ENCODE measurements around the gene PRR23E.

DNA sequence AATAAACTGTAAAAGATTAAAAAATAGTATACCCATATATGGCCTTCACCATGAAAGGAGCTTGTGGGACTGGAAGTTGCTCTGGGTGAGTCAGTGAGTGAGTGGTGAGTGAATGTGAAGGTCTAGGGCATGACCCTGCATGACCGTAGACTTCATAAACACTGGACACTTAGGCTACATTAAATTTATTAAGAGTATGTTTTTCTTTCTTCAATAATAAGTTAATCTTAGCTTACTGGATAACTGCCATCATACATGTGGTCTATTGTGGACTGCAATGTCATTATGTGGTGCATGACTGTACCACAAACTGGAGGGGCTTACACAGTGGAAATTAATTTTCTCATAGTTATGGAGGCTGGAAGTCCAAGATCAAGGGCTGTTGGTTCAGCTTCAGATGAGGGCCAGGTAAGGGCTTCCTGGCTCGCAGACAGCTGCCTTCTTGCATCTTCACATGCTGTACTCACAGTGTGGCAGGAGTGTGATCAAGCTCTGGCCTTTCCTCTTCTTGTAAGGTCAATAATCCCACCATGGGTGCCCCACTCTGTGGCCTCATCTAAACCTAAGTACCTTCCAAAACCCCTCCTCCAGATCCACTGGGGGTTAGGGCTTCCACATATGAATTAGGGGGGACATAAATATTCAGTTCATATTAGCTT is 40.8 kb upstream of the PRR23E start:
- TF ChIP-seq, protein P1, sequence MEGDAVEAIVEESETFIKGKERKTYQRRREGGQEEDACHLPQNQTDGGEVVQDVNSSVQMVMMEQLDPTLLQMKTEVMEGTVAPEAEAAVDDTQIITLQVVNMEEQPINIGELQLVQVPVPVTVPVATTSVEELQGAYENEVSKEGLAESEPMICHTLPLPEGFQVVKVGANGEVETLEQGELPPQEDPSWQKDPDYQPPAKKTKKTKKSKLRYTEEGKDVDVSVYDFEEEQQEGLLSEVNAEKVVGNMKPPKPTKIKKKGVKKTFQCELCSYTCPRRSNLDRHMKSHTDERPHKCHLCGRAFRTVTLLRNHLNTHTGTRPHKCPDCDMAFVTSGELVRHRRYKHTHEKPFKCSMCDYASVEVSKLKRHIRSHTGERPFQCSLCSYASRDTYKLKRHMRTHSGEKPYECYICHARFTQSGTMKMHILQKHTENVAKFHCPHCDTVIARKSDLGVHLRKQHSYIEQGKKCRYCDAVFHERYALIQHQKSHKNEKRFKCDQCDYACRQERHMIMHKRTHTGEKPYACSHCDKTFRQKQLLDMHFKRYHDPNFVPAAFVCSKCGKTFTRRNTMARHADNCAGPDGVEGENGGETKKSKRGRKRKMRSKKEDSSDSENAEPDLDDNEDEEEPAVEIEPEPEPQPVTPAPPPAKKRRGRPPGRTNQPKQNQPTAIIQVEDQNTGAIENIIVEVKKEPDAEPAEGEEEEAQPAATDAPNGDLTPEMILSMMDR (conservative IDR thresholded peaks at IDR 0.05; ENCODE audit: low read depth, low read length) = no peak
- TF ChIP-seq EZH2 (IDR thresholded peaks at IDR 0.05; ENCODE audit: low read length, unreplicated experiment) = no peak

Data from PC-3 (cell line).